Loucy (cell line): Measurements from ENCODE around the gene PRRT4.

Source experiments
- H2AFZ ChIP-seq: fragments of 200-600 bp; sonication (generic); 2 replicates; pipeline ENCODE4 v1.6.0; 2016; ENCODE audit warnings: antibody characterized with exemption, mild to moderate bottlenecking, low read length, moderate library complexity
- H3F3A ChIP-seq: fragments of 200-600 bp; 2 replicates; pipeline ENCODE4 v1.6.0; 2016; ENCODE audit warnings: antibody characterized with exemption, low read depth, mild to moderate bottlenecking
- H3K27me3 ChIP-seq: fragments of 200-600 bp; sonication (generic); 2 replicates; pipeline ENCODE4 v1.6.1; 2014; ENCODE audit warnings: low read length, mild to moderate bottlenecking; ENCODE audit not compliant: insufficient read depth, poor library complexity, severe bottlenecking
- H3K36me3 ChIP-seq: fragments of 200-600 bp; sonication (generic); 2 replicates; pipeline ENCODE4 v1.6.1; 2016; ENCODE audit warnings: low read length; ENCODE audit not compliant: insufficient read depth
- H3K4me1 ChIP-seq: fragments of 200-600 bp; sonication (generic); 2 replicates; pipeline ENCODE4 v1.5.1; 2014; ENCODE audit warnings: low read length, mild to moderate bottlenecking; ENCODE audit not compliant: insufficient read depth, poor library complexity, severe bottlenecking
- H3K4me2 ChIP-seq: fragments of 200-600 bp; sonication (generic); 2 replicates; pipeline ENCODE4 v1.6.0; 2014; ENCODE audit warnings: antibody characterized with exemption, low read length, low read depth, mild to moderate bottlenecking; ENCODE audit not compliant: poor library complexity, severe bottlenecking
- H3K4me3 ChIP-seq: fragments of 200-600 bp; sonication (generic); 2 replicates; pipeline ENCODE4 v1.5.1; 2014; ENCODE audit warnings: low read length, mild to moderate bottlenecking, mixed read lengths; ENCODE audit not compliant: poor library complexity, severe bottlenecking
- H3K79me2 ChIP-seq: fragments of 200-600 bp; sonication (generic); 2 replicates; pipeline ENCODE4 v1.6.1; 2014; ENCODE audit warnings: low read length; ENCODE audit not compliant: insufficient read depth
- H3K9ac ChIP-seq: fragments of 200-600 bp; sonication (generic); 2 replicates; pipeline ENCODE4 v1.6.0; 2014; ENCODE audit warnings: mild to moderate bottlenecking, low read depth, low read length, moderate library complexity; ENCODE audit not compliant: poor library complexity, severe bottlenecking
- H3K9me2 ChIP-seq: fragments of 200-600 bp; sonication (generic); replicated peaks from 2 replicates; pipeline ENCODE4 v1.6.1; 2016; ENCODE audit warnings: low read depth, low read length, mixed read lengths
- H3K9me3 ChIP-seq: fragments of 200-600 bp; sonication (generic); 2 replicates; pipeline ENCODE4 v1.6.1; 2014; ENCODE audit warnings: mild to moderate bottlenecking, antibody characterized with exemption, low read length, low read depth; ENCODE audit not compliant: insufficient read depth
- H4K20me1 ChIP-seq: fragments of 200-600 bp; sonication (generic); 2 replicates; pipeline ENCODE4 v1.6.0; 2014; ENCODE audit warnings: antibody characterized with exemption, low read length, mild to moderate bottlenecking; ENCODE audit not compliant: insufficient read depth, poor library complexity, severe bottlenecking
- CTCF ChIP-seq: fragments of 200-600 bp; sonication (generic); conservative IDR thresholded peaks from 2 replicates; pipeline ENCODE4 v1.5.1; 2014; ENCODE audit warnings: mild to moderate bottlenecking, antibody characterized with exemption, low read length
- EZH2phosphoT487 ChIP-seq: fragments of 200-600 bp; IDR thresholded peaks from 2 replicates; pipeline ENCODE4 v1.6.1; 2018; ENCODE audit warnings: antibody characterized with exemption, mild to moderate bottlenecking, moderate library complexity, borderline replicate concordance

PRRT4 gene

GRCh38 chr7:128378637-128379036 lies 17.1 kb upstream of the PRRT4 start:
- H3F3A ChIP-seq: no peaks in the 10 kb centered on the region
- no peaks in the 10 kb centered on the region for H3K27me3 ChIP-seq
- H3K9me2 ChIP-seq: no peaks in the 10 kb centered on the region
- TF ChIP-seq CTCF: no peak
- H3K9ac ChIP-seq: peak overlapping the region; percentile 22
- H3K79me2 ChIP-seq: no peaks in the 10 kb centered on the region
- no peak overlapping the region for H3K4me3 ChIP-seq
- peaks cover 14% of the 10 kb centered on the region for H3K4me1 ChIP-seq
- no peaks in the 10 kb centered on the region for H4K20me1 ChIP-seq
- peak overlapping the region; percentile 77 for H2AFZ ChIP-seq
- H3K9me3 ChIP-seq: no peaks in the 10 kb centered on the region
- H3K4me2 ChIP-seq: no peak overlapping the region
- H3K36me3 ChIP-seq: no peaks in the 10 kb centered on the region

GRCh38 chr7:128376077-128376476 lies 14.6 kb upstream of the PRRT4 start:
- H3K4me2 ChIP-seq: no peak overlapping the region
- no peak for TF ChIP-seq EZH2phosphoT487
- no peaks in the 10 kb centered on the region for H4K20me1 ChIP-seq
- H3K27me3 ChIP-seq: no peaks in the 10 kb centered on the region
- no peaks in the 10 kb centered on the region for H3K79me2 ChIP-seq
- H2AFZ ChIP-seq: 0 out of 2 replicates have a peak overlapping the region, but pooled peaks have one; percentile 16
- H3K9ac ChIP-seq: no peak overlapping the region
- no peak overlapping the region for H3K4me3 ChIP-seq
- no peaks in the 10 kb centered on the region for H3K9me2 ChIP-seq
- H3K9me3 ChIP-seq: no peaks in the 10 kb centered on the region
- H3K4me1 ChIP-seq: peaks cover 6% of the 10 kb centered on the region
- no peaks in the 10 kb centered on the region for H3F3A ChIP-seq
- H3K36me3 ChIP-seq: no peaks in the 10 kb centered on the region

GRCh38 chr7:128374041-128374440 lies 12.6 kb upstream of the PRRT4 start:
- no peak overlapping the region for H3K4me2 ChIP-seq
- H3K36me3 ChIP-seq: no peaks in the 10 kb centered on the region
- no peaks in the 10 kb centered on the region for H4K20me1 ChIP-seq
- no peak overlapping the region for H2AFZ ChIP-seq
- no peaks in the 10 kb centered on the region for H3K9me3 ChIP-seq
- no peaks in the 10 kb centered on the region for H3K27me3 ChIP-seq
- no peak overlapping the region for H3K9ac ChIP-seq
- no peaks in the 10 kb centered on the region for H3K79me2 ChIP-seq
- no peak overlapping the region for H3K4me3 ChIP-seq
- no peak for TF ChIP-seq CTCF
- no peak for TF ChIP-seq EZH2phosphoT487
- H3K9me2 ChIP-seq: no peaks in the 10 kb centered on the region
- H3K4me1 ChIP-seq: no peaks in the 10 kb centered on the region
- H3F3A ChIP-seq: no peaks in the 10 kb centered on the region

- no peak overlapping the region for H3K4me2 ChIP-seq
- H3K9ac ChIP-seq: no peak overlapping the region
- no peaks in the 10 kb centered on the region for H3K27me3 ChIP-seq
- no peaks in the 10 kb centered on the region for H4K20me1 ChIP-seq
- no peaks in the 10 kb centered on the region for H3K9me3 ChIP-seq
- TF ChIP-seq EZH2phosphoT487 (no peak), CTCF (no peak)
- H3K36me3 ChIP-seq: no peaks in the 10 kb centered on the region
- H3K79me2 ChIP-seq: no peaks in the 10 kb centered on the region
- no peaks in the 10 kb centered on the region for H3K9me2 ChIP-seq
- no peak overlapping the region for H2AFZ ChIP-seq
- no peaks in the 10 kb centered on the region for H3K4me1 ChIP-seq
- no peaks in the 10 kb centered on the region for H3F3A ChIP-seq
- no peak overlapping the region for H3K4me3 ChIP-seq
Observed at GRCh38 chr7:128373606-128374005, 12.1 kb upstream of the PRRT4 start.
